ENCODE measurements around the gene RELT. TPM values are rescaled to one million over a fixed set of nuclear protein-coding genes. Genes with fewer than 3 reads are reported as not detected.

The RELT gene
- total and polyA plus RNA-seq, 7 donors = 0.28 to 9.3 (median 1.1) TPM

- H3K27me3 ChIP-seq = no peaks in the 10 kb centered on the region
- no peak for DNase-seq
- peaks cover 0 to 45% (median 10%) of the 10 kb centered on the region in 4 donors for H3K36me3 ChIP-seq
- peaks cover 0 to 7% (median 0%) of the 10 kb centered on the region in 4 donors for H3K4me1 ChIP-seq
- TF ChIP-seq POLR2AphosphoS5 (IDR thresholded peaks at IDR 0.05) (no peak), POLR2A (IDR thresholded peaks at IDR 0.05) (no peak), EP300 (IDR thresholded peaks at IDR 0.05) (no peak), CTCF (IDR thresholded peaks at IDR 0.05) (no peak)
- intact Hi-C loops (cut with DNase I) = no loop called here
- H3K9me3 ChIP-seq = no peaks in the 10 kb centered on the region
- WGBS, 2 donors = 93 to 96% methylated on average over 5 of the region's 5 CpGs
- no peak overlapping the region for H3K27ac ChIP-seq
- H3K4me3 ChIP-seq = no peak overlapping the region
These were observed 28.4 kb downstream of the RELT start for GRCh38 chr11:73404506-73405145.

DNA sequence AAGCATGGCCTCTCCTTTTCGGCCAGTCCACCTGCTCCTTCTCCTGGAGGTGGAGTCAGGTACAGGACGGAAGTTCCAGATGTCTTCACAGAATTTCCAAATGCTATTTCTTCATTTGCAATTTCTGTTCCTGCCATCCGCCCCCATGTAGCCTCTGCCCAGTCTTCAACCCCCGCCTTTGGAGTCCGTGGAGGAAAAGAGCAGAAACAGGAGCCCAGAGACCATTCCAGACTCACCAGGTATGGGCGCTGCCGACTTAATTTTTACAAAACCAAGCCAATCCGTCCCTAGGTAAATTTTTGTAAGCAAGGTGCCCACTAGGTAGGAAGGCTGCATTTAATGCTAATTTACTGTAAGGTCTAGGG, 28.9 kb downstream of the RELT start:
- TF ChIP-seq POLR2AphosphoS5 (IDR thresholded peaks at IDR 0.05) = no peak
- no peak for TF ChIP-seq CTCF (IDR thresholded peaks at IDR 0.05)
- TF ChIP-seq POLR2A (IDR thresholded peaks at IDR 0.05) = no peak
- TF ChIP-seq EP300 (IDR thresholded peaks at IDR 0.05) = no peak
- whole genome bisulfite sequencing, 2 donors = 95 to 97% methylated on average over 8 of the region's 8 CpGs
- no peaks in the 10 kb centered on the region for H3K27me3 ChIP-seq
- peaks cover 0 to 7% (median 0%) of the 10 kb centered on the region in 4 donors for H3K4me1 ChIP-seq
- H3K9me3 ChIP-seq = no peaks in the 10 kb centered on the region
- DNase-seq = no peak
- no peak overlapping the region for H3K27ac ChIP-seq
- H3K4me3 ChIP-seq = no peak overlapping the region
- intact Hi-C loops (cut with DNase I) = no loop called here
- H3K36me3 ChIP-seq = peaks cover 0 to 50% (median 10%) of the 10 kb centered on the region in 4 donors

GRCh38 chr11:73406131-73406530, 29.9 kb downstream of the RELT start:
- Histone ChIP-seq H3K4me3 (no peak overlapping the region), H3K27me3 (no peaks in the 10 kb centered on the region), H3K36me3 (peaks cover 0 to 51% (median 10%) of the 10 kb centered on the region in 4 donors), H3K4me1 (peaks cover 0 to 7% (median 0%) of the 10 kb centered on the region in 4 donors), H3K27ac (no peak overlapping the region), H3K9me3 (no peaks in the 10 kb centered on the region)
- DNase-seq = no peak
- intact Hi-C loops (cut with DNase I) = no loop called here
- TF ChIP-seq POLR2AphosphoS5 (IDR thresholded peaks at IDR 0.05) = no peak
- no peak for TF ChIP-seq POLR2A (IDR thresholded peaks at IDR 0.05)
- TF ChIP-seq EP300 (IDR thresholded peaks at IDR 0.05) = no peak
- no peak for TF ChIP-seq CTCF (IDR thresholded peaks at IDR 0.05)
- WGBS, 2 donors = 95 to 96% methylated on average over 1 of the region's 1 CpG

DNA sequence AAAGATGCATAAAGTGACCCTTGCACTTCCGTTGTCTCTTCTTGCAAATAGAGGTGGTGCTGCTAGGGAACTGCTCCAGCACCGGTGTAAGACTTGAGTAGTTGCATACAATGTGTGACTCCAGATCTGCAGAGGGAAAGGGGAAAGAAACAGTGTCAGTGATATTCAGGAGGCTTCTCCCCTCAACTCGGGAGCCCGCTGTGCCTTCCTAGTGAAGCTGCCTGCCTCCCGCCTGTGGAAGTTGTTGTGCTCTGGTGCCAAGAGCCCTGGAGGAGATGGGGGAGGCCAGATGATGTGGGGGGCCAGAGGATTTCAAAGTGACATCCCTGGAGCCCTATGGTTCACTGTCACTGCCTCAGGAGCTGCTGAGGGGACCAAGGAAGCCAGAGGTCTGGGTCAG, 30.4 kb downstream of the RELT start:
- Histone ChIP-seq H3K9me3 (no peaks in the 10 kb centered on the region), H3K27ac (no peak overlapping the region), H3K27me3 (no peaks in the 10 kb centered on the region), H3K4me1 (peaks cover 0 to 7% (median 0%) of the 10 kb centered on the region in 4 donors), H3K36me3 (peaks cover 0 to 51% (median 10%) of the 10 kb centered on the region in 4 donors), H3K4me3 (no peak overlapping the region)
- no peak for TF ChIP-seq POLR2A (IDR thresholded peaks at IDR 0.05)
- no peak for TF ChIP-seq CTCF (IDR thresholded peaks at IDR 0.05)
- no peak for TF ChIP-seq POLR2AphosphoS5 (IDR thresholded peaks at IDR 0.05)
- no peak for TF ChIP-seq EP300 (IDR thresholded peaks at IDR 0.05)
- WGBS, 2 donors = 94 to 95% methylated on average over 5 of the region's 5 CpGs
- intact Hi-C loops (cut with DNase I) = no loop called here
- DNase-seq = no peak

DNA sequence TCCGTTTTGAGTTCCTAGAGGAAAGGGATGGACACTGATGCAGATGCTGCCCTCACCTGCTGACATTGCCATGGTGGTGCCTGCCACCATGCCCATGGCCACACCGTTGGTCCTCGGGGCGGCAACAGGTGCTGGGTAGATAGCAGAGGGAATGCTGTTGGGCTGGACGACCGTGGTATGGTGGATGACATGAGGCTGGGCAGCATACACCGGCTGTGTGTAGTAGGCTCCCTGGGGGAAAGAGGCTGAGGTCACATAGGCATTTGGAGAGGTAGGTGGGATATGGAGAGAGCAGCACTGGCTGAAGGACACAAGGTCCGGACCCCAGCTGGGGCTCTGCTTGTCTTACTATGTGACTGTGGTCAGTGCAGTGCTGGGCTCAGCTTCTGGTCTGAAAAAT, 33.2 kb downstream of the RELT start:
- peaks cover 0 to 44% (median 10%) of the 10 kb centered on the region in 4 donors for H3K36me3 ChIP-seq
- no peak for DNase-seq
- H3K4me3 ChIP-seq = no peak overlapping the region
- no peaks in the 10 kb centered on the region for H3K27me3 ChIP-seq
- intact Hi-C loops (cut with DNase I) = no loop called here
- TF ChIP-seq POLR2A (IDR thresholded peaks at IDR 0.05) (no peak), EP300 (IDR thresholded peaks at IDR 0.05) (no peak), POLR2AphosphoS5 (IDR thresholded peaks at IDR 0.05) (no peak), CTCF (IDR thresholded peaks at IDR 0.05) (no peak)
- peaks cover 0 to 5% (median 2%) of the 10 kb centered on the region in 4 donors for H3K4me1 ChIP-seq
- H3K9me3 ChIP-seq = no peaks in the 10 kb centered on the region
- no peak overlapping the region for H3K27ac ChIP-seq
- 97% methylated on average over 8 of the region's 8 CpGs for WGBS, 2 donors
